Lower leg skin (tissue), 4 donors: ENCODE data around the gene SUN1. TPM values are rescaled to one million over a fixed set of nuclear protein-coding genes. Genes with fewer than 3 reads are reported as not detected.
"Not testable (repeated sequence)": the region's sequence is repeated elsewhere in the genome, so short reads cannot be mapped to it uniquely, and the experiment has no call there.

Experiments
- DNase-seq, 2 donors: peaks; one replicate each; pipeline ENCODE4 v3.0.0-alpha.2; 2019; ENCODE audit warnings: low spot score in 2 of 2
- H3K4me3 ChIP-seq: fragments of 200-600 bp; sonication (generic); 2 replicates; pipeline ENCODE4 v1.5.1; 2017; ENCODE audit warnings: mild to moderate bottlenecking, low read depth; ENCODE audit not compliant: poor library complexity, severe bottlenecking
- POLR2A ChIP-seq, 2 donors: fragments of 450-650 bp; IDR thresholded peaks; one replicate each; pipeline ENCODE4 v1.6.1; 2016 to 2017; ENCODE audit warnings: antibody characterized with exemption in 2 of 2, mild to moderate bottlenecking in 1 of 2, moderate library complexity in 1 of 2
- WGBS, 2 donors: methylation state at CpG; one replicate each; pipeline ENCODE4 v1.1.5; 2018; 5-methylcytosine and 5-hydroxymethylcytosine counted together
- intact Hi-C: fragments of 100-400 bp; cut with DNase I; formaldehyde crosslinking; loops from one replicate; pipeline ENCODE4 v1.15.0; 2023; ENCODE audit warnings: low total_unique reads
- total RNA-seq, 4 donors: library from RNA; depleted of rRNA; stranded (reverse); fragments of >200 nt; gene quantifications; one replicate each; pipeline ENCODE4 v1.1.0, GENCODE V29; 2016
- TF ChIP-seq, protein P1 (sequence below), 3 donors: fragments of 450-650 bp; IDR thresholded peaks; one replicate each; pipeline ENCODE4 v1.5.1; 2016; ENCODE audit warnings: antibody characterized with exemption in 3 of 3, mild to moderate bottlenecking in 3 of 3, moderate library complexity in 2 of 3

The SUN1 gene
- total RNA-seq, 4 donors from 2014 or later: 265 to 429 (median 271) TPM

DNA sequence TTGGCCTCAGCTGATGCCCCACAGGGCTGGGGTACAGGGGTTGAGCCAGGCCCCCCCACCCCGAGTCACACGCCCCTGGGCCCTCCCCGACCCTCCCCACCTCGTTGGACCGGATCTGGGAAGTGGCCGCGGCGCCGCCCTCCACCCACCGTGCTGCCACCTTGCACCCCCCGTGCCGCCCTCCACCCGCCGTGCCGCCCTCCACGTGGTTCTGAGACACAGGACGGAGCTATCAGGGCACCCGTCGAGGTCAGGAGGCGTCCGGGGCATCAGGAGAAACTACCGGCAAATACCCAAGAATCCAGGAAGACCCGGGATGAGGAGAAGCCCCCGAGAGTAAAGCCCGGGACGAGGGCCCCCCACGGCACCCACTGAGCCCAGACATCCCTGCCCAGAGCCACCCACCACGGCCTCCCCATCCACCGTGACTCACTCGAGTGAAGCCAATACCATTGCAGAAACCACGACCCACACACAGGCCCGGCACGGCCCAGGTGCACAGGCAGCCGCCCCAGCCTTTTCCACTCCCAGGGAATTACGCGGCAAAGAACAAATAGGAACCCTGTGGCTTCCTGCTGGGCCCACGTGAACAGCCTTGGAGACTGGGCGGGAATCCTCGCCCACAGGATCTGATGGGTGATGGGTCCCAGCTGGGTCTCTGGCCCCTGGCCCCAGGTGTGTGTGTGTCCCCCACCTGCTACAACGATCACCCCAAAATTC, 88.2 kb downstream of the SUN1 start:
- intact Hi-C loops: no loop called here
- no peak for TF ChIP-seq POLR2A (IDR thresholded peaks at IDR 0.05)
- TF ChIP-seq, protein P1, sequence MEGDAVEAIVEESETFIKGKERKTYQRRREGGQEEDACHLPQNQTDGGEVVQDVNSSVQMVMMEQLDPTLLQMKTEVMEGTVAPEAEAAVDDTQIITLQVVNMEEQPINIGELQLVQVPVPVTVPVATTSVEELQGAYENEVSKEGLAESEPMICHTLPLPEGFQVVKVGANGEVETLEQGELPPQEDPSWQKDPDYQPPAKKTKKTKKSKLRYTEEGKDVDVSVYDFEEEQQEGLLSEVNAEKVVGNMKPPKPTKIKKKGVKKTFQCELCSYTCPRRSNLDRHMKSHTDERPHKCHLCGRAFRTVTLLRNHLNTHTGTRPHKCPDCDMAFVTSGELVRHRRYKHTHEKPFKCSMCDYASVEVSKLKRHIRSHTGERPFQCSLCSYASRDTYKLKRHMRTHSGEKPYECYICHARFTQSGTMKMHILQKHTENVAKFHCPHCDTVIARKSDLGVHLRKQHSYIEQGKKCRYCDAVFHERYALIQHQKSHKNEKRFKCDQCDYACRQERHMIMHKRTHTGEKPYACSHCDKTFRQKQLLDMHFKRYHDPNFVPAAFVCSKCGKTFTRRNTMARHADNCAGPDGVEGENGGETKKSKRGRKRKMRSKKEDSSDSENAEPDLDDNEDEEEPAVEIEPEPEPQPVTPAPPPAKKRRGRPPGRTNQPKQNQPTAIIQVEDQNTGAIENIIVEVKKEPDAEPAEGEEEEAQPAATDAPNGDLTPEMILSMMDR (IDR thresholded peaks at IDR 0.05): no peak
- no peak overlapping the region for H3K4me3 ChIP-seq
- DNase-seq: peak in 1 of 2 donors; percentile 76
- 61 to 69% methylated on average over 32 to 40 of the region's 40 CpGs for WGBS, 2 donors

DNA sequence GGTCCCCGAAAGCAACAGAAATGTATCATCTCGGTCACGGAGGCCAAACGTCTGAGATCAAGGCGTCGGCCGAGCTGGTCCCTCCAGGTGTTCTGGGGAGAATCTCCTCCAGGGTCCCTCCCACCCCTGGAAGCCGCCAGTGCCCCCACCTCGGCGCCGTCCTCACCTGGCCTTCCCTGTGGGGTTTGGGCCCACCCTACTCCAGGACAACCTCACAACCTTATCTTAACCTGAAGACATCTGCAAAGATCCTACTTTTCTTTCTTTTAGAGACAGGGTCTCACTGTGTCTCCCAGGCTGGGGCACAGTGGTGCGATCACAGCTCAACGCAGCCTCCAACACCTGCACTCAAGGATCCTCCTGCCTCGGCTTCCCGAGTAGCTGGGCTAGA, 88.8 kb downstream of the SUN1 start:
- H3K4me3 ChIP-seq: no peak overlapping the region
- DNase-seq: peak in 1 of 2 donors; percentile 80
- TF ChIP-seq, protein P1 (IDR thresholded peaks at IDR 0.05): no peak
- no peak for TF ChIP-seq POLR2A (IDR thresholded peaks at IDR 0.05)
- WGBS, 2 donors: 88 to 90% methylated on average over 14 to 15 of the region's 15 CpGs
- intact Hi-C loops: no loop called here

DNA sequence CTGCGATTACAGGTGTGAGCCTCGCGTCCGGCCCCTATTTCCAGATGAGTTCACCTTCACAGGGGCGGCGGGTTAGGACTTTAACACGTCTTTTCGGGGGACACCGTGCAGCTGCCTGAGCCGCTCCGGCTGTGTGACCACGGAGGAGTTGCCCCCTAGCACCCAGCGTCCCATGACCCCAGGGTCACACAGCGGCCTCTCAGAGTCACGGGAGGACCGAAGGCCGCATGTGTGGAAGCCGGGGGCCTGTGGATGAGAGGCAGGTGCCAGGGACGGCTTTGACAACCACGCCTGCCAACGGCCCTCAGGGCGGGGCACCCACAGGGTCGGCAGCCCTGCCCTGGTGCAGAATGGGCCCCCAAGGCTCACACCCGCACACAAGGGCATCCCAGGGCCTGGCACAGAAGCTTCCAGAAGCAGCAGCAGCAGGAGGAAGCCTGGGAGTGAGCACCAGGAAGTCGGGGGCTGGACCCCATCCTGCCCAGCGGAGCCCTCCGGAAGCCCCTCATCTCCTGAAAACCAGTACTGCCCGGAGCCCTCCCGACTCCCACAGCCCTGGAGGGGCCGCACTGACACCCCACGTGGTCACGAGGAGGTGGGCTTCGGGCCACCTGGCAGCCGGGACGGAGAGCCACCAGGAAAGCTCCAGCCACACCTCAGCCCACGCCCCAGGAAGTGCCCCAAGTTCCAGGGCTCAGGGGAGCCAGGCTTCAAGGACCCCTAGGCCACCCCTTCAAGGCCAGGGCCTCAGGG, 89.5 kb downstream of the SUN1 start:
- no peak for TF ChIP-seq POLR2A (IDR thresholded peaks at IDR 0.05)
- TF ChIP-seq, protein P1 (IDR thresholded peaks at IDR 0.05): no peak
- DNase-seq: peak in 1 of 2 donors; percentile 85
- WGBS, 2 donors: 57 to 67% methylated on average over 26 to 36 of the region's 36 CpGs
- H3K4me3 ChIP-seq: no peak overlapping the region
- intact Hi-C loops: no loop called here

DNA sequence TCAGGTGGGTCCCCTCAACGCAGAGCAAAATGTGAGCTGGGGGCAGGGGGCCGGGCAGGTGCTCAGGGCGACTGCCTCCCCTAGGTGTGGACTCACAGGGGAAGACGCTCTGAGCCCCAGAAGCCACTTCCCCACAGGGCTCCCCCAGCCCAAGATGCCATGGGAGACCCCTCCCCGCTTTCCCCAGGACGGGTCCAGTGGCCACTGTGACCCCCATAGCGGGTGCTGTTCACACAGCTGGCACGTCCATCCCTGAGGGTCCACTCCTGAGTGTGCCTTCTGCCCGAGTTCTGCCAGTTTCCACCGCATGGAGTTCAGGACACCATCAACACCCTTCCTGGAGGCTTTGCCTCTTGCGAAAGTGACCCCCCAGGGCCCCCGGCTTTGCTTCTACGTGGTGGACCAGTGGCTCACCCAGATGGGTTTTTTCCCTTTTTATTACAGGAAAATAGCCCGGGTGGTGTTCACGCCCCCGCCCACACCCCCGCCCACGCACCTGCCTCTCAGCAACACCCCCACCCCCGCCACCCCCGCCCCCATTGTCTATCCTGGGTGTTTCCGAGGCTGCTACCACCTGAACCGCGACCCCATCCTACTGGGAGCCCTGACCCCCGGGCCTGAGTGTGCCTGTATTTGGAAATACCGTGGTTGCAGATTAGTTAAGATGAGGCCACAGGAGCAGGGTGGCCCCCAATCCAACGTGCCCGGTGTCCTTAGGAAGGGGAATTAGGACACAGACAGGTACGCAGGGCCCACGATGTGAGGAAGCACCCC, 90.2 kb downstream of the SUN1 start:
- TF ChIP-seq, protein P1 (IDR thresholded peaks at IDR 0.05): no peak
- no peak for TF ChIP-seq POLR2A (IDR thresholded peaks at IDR 0.05)
- peak in 1 of 2 donors; percentile 81 for DNase-seq
- H3K4me3 ChIP-seq: no peak overlapping the region
- intact Hi-C loops: no loop called here
- 54 to 58% methylated on average over 26 of the region's 29 CpGs for WGBS, 2 donors

DNA sequence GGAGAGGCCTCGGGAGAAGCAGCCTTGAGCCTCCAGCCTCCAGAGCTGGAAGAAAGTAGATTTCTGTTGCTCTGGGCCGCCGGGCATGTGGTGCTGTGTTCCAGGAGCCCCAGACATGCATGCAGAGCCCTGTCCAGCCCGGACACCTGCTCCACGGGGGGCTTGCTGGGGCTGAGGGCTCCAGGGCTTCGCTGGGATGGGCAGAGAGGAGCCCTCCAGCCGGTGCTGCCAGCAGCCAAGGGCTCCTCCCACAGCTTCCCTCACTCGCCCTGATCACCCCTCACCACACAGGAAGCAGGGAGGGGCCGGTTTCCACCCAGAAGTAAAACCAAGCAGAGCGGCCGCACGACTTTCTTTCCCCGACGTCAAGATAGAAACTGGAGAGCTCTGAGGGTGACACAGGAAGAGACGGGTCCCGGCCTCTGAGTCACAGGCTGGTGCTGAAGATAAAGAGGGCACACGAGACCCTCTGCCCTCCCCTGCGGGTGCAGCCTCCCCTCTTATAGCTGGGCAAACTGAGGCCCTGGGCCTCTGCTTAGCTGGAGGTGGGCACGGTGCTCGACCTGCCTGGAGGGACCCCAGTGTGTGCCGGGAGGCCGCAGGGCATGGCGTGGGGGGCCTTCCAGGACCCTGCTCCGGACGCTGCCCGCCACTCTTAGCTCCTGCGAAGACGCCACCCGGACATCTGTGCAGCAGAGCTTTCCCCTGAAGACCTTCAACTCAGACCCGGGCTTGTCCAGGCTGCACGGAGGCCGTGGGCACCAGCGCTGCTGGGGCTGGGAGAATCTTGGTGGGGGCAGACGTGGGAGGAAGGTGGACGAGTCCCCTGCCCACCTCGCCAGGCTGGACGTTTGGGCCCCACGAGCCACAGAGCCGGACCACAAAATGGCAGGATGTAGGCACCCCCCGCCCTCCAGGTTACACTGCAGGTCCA, 91.1 kb downstream of the SUN1 start:
- H3K4me3 ChIP-seq: no peak overlapping the region
- TF ChIP-seq, protein P1 (IDR thresholded peaks at IDR 0.05): no peak
- TF ChIP-seq POLR2A (IDR thresholded peaks at IDR 0.05): no peak
- WGBS, 2 donors: 49 to 57% methylated on average over 29 to 30 of the region's 40 CpGs
- intact Hi-C loops: no loop called here
- DNase-seq: peak; percentile 82 to 93

DNA sequence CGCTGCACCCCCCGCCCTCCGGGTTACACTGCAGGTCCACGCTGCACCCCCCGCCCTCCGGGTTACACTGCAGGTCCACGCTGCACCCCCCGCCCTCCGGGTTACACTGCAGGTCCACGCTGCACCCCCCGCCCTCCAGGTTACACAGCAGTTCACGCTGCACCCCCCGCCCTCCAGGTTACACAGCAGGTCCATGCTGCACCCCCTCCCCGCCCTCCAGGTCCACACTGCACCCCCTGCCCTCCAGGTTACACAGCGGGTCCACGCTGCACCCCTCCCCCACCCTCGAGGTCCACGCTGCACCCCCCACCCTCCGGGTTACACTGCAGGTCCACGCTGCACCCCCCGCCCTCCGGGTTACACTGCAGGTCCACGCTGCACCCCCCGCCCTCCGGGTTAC, 91.8 kb downstream of the SUN1 start:
- 79 to 98% methylated on average over 7 to 13 of the region's 25 CpGs for whole genome bisulfite sequencing, 2 donors
- DNase-seq, H3K4me3 ChIP-seq, intact Hi-C loops: not testable (repeated sequence)
